ENCODE results near the gene PPP4R4.

The PPP4R4 gene

GRCh38 chr14:94128216-94128839, 45.8 kb upstream of the PPP4R4 start:
- H3K36me3 ChIP-seq (ENCODE audit: insufficient read depth, low read length) = no peaks in the 10 kb centered on the region
- peak overlapping the region; percentile 95; the same call in 1 of the 2 replicates for H2AFZ ChIP-seq (ENCODE audit: low read depth, low read length)
- peak overlapping the region in 1 of 2 experiments; percentile 77; a peak in 2 of 4 replicates for H3K4me3 ChIP-seq (ENCODE audit: low read depth in 1 of 2, low read length in 2 of 2)
- H3K9ac ChIP-seq (ENCODE audit: low read depth, low read length) = peak overlapping the region; percentile 61
- peaks cover 23% of the 10 kb centered on the region for H3K4me1 ChIP-seq (ENCODE audit: insufficient read depth, low read length)
- H4K20me1 ChIP-seq (ENCODE audit: insufficient read depth, low read length) = no peaks in the 10 kb centered on the region; the same call in 1 of the 2 replicates
- no peaks in the 10 kb centered on the region for H3K9me3 ChIP-seq (ENCODE audit: insufficient read depth, low read length, severe bottlenecking)
- H3K27me3 ChIP-seq (ENCODE audit: insufficient read depth, low read length, poor library complexity) = no peaks in the 10 kb centered on the region
- no peaks in the 10 kb centered on the region for H3K79me2 ChIP-seq (ENCODE audit: insufficient read depth, low read length)
- no peak overlapping the region for H3K27ac ChIP-seq (ENCODE audit: low read length)
- ATAC-seq (ENCODE audit: insufficient read depth, low read depth) = no peak
- TF ChIP-seq EZH2 (IDR thresholded peaks at IDR 0.05; ENCODE audit: borderline replicate concordance, low read depth, low read length, severe bottlenecking) (no peak), CTCF (IDR thresholded peaks at IDR 0.05; ENCODE audit: borderline replicate concordance, extremely low read depth, low read length, poor library complexity, severe bottlenecking) (no peak)
- peak overlapping the region; percentile 87 for H3K4me2 ChIP-seq (ENCODE audit: insufficient read depth, low read length)
- DNase-seq = no peak

GRCh38 chr14:94129111-94129757, 44.9 kb upstream of the PPP4R4 start, which contains the start of gene IFI27L2:
Gene IFI27L2, minus strand, starts transcription at chr14:94129604. Its CDS starts 40 bp downstream, at chr14:94129564.
- TF ChIP-seq EZH2 (IDR thresholded peaks at IDR 0.05; ENCODE audit: borderline replicate concordance, low read depth, low read length, severe bottlenecking) (no peak), CTCF (IDR thresholded peaks at IDR 0.05; ENCODE audit: borderline replicate concordance, extremely low read depth, low read length, poor library complexity, severe bottlenecking) (peak; percentile 38)
- Histone ChIP-seq H3K9ac (ENCODE audit: low read depth, low read length) (peak within 1 kb of the TSS; percentile 61), H3K27ac (ENCODE audit: low read length) (peak within 1 kb of the TSS; percentile 71)

GRCh38 chr14:94129758-94130414, 44.2 kb upstream of the PPP4R4 start:
- Histone ChIP-seq H3K4me1 (ENCODE audit: insufficient read depth, low read length) (peaks cover 23% of the 10 kb centered on the region), H2AFZ (ENCODE audit: low read depth, low read length) (peak overlapping the region; percentile 95), H3K9me3 (ENCODE audit: insufficient read depth, low read length, severe bottlenecking) (no peaks in the 10 kb centered on the region), H3K27ac (ENCODE audit: low read length) (peak overlapping the region; percentile 8; the same call in 1 of the 2 replicates), H4K20me1 (ENCODE audit: insufficient read depth, low read length) (no peaks in the 10 kb centered on the region; the same call in 1 of the 2 replicates), H3K4me2 (ENCODE audit: insufficient read depth, low read length) (peak overlapping the region; percentile 87), H3K4me3 (ENCODE audit: low read depth in 1 of 2, low read length in 2 of 2) (peak overlapping the region; percentile 35 to 77; a peak in 3 of 4 replicates), H3K36me3 (ENCODE audit: insufficient read depth, low read length) (no peaks in the 10 kb centered on the region), H3K27me3 (ENCODE audit: insufficient read depth, low read length, poor library complexity) (no peaks in the 10 kb centered on the region), H3K79me2 (ENCODE audit: insufficient read depth, low read length) (no peaks in the 10 kb centered on the region), H3K9ac (ENCODE audit: low read depth, low read length) (peak overlapping the region; percentile 61)
- DNase-seq = peak; percentile 24
- peak; percentile 42; the same call in 1 of the 3 replicates for ATAC-seq (ENCODE audit: insufficient read depth, low read depth)
- no peak for TF ChIP-seq CTCF (IDR thresholded peaks at IDR 0.05; ENCODE audit: borderline replicate concordance, extremely low read depth, low read length, poor library complexity, severe bottlenecking)
- TF ChIP-seq EZH2 (IDR thresholded peaks at IDR 0.05; ENCODE audit: borderline replicate concordance, low read depth, low read length, severe bottlenecking) = no peak

More at GRCh38 chr14:94129111-94129757, 44.9 kb upstream of the PPP4R4 start, which contains the start of gene IFI27L2:
- Histone ChIP-seq H3K4me3 (ENCODE audit: low read depth in 1 of 2, low read length in 2 of 2) (peak within 1 kb of the TSS; percentile 35 to 77; a peak in 3 of 4 replicates), H3K9me3 (ENCODE audit: insufficient read depth, low read length, severe bottlenecking) (no peaks in the 10 kb centered on the region), H3K4me2 (ENCODE audit: insufficient read depth, low read length) (peak within 1 kb of the TSS; percentile 87), H3K36me3 (ENCODE audit: insufficient read depth, low read length) (no peaks in the 10 kb centered on the region), H3K79me2 (ENCODE audit: insufficient read depth, low read length) (no peaks in the 10 kb centered on the region), H2AFZ (ENCODE audit: low read depth, low read length) (peak within 1 kb of the TSS; percentile 95), H3K27me3 (ENCODE audit: insufficient read depth, low read length, poor library complexity) (no peaks in the 10 kb centered on the region), H3K4me1 (ENCODE audit: insufficient read depth, low read length) (peaks cover 23% of the 10 kb centered on the region), H4K20me1 (ENCODE audit: insufficient read depth, low read length) (no peaks in the 10 kb centered on the region; the same call in 1 of the 2 replicates)
- peak; percentile 70 for DNase-seq
- peak; percentile 95 for ATAC-seq (ENCODE audit: insufficient read depth, low read depth)

All from DND-41 (cell line).